GM19468 (cell line): Measurements from ENCODE around the gene CASQ2.
"Not testable (repeated sequence)": the region's sequence is repeated elsewhere in the genome, so short reads cannot be mapped to it uniquely, and the experiment has no call there.

Source experiments
- ATAC-seq: cut with Tn5 transposase; IDR thresholded peaks from one replicate; pipeline ENCODE4 v1.9.1; 2021; ENCODE audit warnings: mild to moderate bottlenecking, moderate library complexity, moderate number of reproducible peaks; ENCODE audit not compliant: unreplicated experiment; ENCODE audit errors: extremely low read depth

Gene CASQ2

DNA sequence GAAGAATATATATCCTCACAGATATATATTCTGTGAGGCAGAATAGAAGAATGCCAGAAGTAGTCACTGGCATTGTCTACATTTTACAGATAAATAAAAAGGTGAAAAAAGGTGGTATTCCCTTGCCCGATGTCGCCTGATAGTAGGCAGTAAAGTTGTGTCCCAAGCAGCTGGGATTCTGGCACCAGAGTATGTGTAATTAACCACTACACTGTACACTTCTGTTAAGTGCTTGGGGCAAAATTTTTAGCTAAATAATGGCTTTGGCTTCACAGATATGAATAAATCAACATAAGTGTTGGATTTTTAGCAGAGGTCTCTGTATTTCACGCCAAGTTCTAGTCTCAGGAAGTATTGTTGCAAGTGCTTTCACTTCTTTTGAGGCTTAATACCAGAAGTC, 13.3 kb upstream of the CASQ2 start:
- ATAC-seq: no peak

GRCh38 chr1:115781343-115781742, 12.8 kb upstream of the CASQ2 start:
- no peak for ATAC-seq

DNA sequence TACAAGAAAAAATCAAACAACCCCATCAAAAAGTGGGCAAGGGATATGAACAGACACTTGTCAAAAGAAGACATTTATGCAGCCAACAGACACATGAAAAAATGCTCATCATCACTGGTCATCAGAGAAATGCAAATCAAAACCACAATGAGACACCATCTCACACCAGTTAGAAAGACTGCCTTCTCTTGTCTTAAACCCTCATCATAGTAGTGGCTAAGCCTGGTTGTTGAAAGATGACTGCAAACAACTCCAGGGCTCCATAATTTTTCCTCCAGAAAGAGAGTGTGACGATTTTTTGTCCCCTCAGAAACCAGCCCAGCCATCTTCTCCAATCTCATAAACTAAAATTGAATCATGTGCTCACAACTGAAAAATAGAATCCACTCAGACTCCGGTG, 12.1 kb upstream of the CASQ2 start:
- ATAC-seq: not testable (repeated sequence)

DNA sequence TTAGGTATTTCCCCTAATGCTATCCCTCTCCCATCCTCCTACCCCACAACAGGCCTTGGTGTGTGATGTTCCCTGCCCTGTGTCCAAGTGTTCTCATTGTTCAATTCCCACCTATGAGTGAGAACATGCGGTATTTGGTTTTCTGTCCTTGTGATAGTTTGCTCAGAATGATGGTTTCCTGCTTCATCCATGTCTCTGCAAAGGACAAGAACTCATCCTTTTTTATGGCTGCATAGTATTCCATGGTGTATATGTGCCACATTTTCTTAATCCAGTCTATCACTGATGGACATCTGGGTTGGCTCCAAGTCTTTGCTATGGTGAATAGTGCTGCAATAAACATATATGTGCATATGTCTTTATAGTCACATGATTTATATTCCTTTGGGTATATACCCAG, 10.6 kb upstream of the CASQ2 start:
- ATAC-seq: not testable (repeated sequence)

- no peak for ATAC-seq
Measured at GRCh38 chr1:115771847-115772457, 3.4 kb upstream of the CASQ2 start.

DNA sequence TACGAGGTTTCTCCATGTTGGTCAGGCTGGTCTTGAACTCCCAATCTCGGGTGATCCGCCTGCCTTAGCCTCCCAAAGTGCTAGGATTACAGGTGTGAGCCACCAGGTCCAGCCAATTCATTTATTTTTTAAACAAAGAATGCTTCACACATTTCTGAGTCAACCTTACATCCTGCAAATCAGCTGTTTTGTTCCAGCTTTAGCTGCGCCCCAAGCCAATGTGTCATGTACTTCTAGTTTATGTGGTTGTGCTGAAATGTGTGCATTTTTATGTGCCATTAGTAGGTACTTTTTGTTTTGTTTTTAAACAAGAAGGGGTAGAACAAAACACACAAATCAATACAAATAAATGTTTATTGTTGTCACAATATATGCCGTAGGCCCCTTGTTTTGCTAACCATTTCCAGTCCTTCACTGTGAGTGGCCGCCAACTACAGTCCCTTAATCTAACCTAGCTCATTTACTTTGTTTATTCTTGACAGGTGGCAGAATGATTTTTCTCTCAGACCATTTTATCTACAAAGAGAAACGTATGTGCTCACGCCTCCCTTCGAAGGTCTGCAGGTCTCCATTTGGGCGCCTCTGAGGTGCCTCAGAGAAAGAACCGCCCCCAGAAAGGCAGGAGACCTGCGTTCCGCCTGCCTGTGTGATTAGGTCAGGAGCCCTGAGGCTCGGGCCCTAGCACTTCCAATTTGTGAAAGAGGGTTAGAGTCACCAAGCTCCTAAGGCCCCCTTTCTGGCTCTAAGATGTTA, 2.8 kb upstream of the CASQ2 start:
- no peak for ATAC-seq

DNA sequence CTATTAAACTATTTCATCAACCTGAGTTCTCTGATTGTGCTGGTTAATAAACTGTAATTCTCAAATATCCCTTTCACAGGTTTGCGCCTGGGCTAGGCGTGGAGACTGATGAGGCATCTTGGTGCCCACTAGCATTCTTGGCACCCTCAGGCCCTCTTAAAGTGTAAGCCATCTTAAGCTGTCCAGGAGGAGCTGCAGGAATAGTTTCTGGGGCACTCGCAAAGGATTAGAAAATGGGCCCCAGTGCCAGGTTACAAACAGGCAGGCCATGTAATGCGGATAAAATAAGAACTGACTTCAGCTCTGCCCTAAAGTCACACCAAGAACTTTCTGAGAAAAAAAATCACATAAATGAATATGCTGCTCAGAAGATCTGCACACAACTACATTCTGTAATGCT, 1.1 kb downstream of the CASQ2 start:
- no peak for ATAC-seq

- no peak for ATAC-seq
Measured at GRCh38 chr1:115765091-115765490, 3.4 kb downstream of the CASQ2 start.

- no peak for ATAC-seq
Measured at GRCh38 chr1:115764541-115764940, 4.0 kb downstream of the CASQ2 start.

GRCh38 chr1:115762779-115763178, 5.7 kb downstream of the CASQ2 start:
- ATAC-seq: no peak

- ATAC-seq: no peak
Measured at GRCh38 chr1:115761601-115762302, 6.8 kb downstream of the CASQ2 start.

GRCh38 chr1:115757856-115758255, 10.7 kb downstream of the CASQ2 start:
- ATAC-seq: no peak

- no peak for ATAC-seq
Measured at GRCh38 chr1:115757326-115757725, 11.2 kb downstream of the CASQ2 start.

DNA sequence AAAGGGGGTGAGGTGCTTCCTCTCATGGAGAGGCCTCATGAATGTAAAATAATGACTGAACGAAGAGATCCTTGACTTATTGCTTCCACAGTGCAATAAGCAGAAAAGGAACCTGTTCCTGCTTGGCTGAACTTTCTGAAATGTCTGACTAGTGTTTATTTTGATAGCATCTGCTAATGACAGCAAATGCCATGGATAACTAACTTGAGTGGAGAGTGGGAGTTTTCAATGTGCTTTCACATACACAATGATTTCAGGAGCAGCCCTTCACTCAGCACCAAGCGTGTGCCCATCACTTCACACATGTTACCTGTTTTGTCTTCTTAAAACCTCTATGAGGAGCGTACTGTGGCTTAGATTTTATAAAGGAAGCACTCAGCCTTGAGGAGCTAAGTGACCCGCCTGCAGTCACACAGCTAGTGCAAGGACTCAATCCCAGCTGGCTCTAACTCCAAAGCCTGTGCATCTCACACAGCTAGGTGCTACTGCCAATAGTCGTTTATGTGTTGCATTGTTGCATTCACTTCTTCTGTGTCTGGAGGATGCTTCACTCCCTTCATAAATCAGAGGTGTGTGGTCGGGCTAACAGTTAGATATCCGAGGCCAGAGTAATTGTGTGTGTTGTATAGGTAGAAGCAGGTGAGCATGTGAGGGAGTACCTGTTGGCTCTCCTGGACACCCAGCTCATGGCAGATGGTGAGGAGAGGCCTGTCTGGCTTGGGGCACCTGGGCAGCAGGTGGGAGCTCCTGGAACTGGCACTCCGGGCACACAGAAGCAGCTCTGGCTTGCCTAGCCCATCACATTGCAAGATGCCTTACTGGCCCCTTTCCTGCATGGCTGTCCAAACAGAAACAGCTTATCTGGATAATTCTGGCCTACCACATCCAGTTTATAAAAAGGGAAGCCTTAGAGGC, 12.8 kb downstream of the CASQ2 start:
- no peak for ATAC-seq

- ATAC-seq: no peak
Measured at GRCh38 chr1:115753830-115754229, 14.7 kb downstream of the CASQ2 start.

- ATAC-seq: no peak
Measured at GRCh38 chr1:115753361-115753760, 15.2 kb downstream of the CASQ2 start.

GRCh38 chr1:115748401-115749150, 19.9 kb downstream of the CASQ2 start:
- ATAC-seq: no peak

GRCh38 chr1:115746021-115746690, 22.4 kb downstream of the CASQ2 start:
- no peak for ATAC-seq

GRCh38 chr1:115744646-115745275, 23.8 kb downstream of the CASQ2 start:
- ATAC-seq: no peak
